HG03095 (cell line): Measurements from ENCODE around the gene INTS1.

Experiments
- ATAC-seq: cut with Tn5 transposase; IDR thresholded peaks from one replicate; pipeline ENCODE4 v1.9.1; 2021; ENCODE audit warnings: moderate library complexity; ENCODE audit not compliant: unreplicated experiment

INTS1 gene

GRCh38 chr7:1492221-1492620, 12.0 kb downstream of the INTS1 start:
- no peak for ATAC-seq

DNA sequence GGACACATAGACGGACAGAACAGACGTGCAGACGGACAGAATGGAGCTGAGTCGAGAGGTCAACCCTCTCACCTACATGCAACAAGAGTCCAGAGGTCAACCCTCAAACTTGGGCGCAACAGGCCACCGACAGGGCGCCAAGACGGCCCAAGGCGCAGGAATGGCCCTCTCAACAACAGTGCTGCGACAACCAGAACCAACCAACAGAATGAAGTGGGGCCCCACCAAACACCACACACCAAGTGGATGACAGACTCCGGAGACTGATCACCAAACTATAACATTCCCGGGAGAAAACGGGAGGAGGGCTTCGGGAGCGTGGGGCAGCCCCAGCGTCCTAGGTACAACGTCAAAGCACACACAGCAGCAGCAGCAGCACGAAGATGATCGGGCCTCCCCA, 13.4 kb downstream of the INTS1 start:
- no peak for ATAC-seq

DNA sequence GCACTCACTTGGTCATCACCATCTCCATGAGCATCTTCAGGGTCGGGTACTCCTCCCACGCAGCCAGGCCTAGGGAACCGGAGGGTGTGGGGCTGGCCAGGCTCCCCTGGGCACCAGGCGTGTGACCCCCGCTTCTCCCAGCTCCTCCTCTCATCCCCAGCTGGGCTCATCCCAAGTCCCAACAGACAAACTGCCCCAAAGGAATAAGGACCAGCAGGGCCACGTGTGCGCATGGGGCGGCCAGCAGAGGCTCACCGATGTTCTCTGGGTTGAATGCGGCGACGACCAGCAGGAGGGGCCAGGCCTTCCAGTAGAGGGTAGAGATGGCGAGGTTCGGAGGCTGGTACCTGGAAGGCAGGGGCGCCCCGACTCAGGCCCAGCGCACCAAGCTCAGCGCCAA, 14.9 kb downstream of the INTS1 start:
- ATAC-seq = no peak

- ATAC-seq = no peak
Measured at GRCh38 chr7:1488016-1488415, 16.2 kb downstream of the INTS1 start.

DNA sequence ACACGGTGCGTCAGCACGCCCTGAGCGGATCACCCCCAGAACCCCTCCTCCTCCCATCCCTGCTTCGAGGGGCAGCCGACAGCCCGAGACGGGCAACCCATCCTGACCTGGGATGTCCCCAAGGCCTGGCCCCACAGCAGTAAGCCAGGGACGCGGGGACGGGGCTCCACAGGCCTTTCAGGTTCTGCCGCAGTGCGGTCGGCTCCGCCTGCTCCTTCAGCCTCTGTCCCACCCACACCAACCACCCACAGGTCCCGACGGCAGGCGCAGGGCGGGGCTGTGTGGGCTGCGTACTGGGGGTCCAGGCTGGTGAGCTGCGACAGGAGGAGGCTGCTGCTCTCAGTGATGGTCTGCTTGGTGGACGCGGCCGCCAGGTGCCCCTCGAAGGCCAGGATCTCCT, 16.7 kb downstream of the INTS1 start:
- ATAC-seq = no peak

- ATAC-seq = no peak
Measured at GRCh38 chr7:1486571-1486970, 17.6 kb downstream of the INTS1 start.

- no peak for ATAC-seq
Measured at GRCh38 chr7:1485156-1485555, 19.0 kb downstream of the INTS1 start.

- ATAC-seq = no peak
Measured at GRCh38 chr7:1484569-1484968, 19.6 kb downstream of the INTS1 start.

- ATAC-seq = no peak
Measured at GRCh38 chr7:1483536-1484505, 20.4 kb downstream of the INTS1 start.

DNA sequence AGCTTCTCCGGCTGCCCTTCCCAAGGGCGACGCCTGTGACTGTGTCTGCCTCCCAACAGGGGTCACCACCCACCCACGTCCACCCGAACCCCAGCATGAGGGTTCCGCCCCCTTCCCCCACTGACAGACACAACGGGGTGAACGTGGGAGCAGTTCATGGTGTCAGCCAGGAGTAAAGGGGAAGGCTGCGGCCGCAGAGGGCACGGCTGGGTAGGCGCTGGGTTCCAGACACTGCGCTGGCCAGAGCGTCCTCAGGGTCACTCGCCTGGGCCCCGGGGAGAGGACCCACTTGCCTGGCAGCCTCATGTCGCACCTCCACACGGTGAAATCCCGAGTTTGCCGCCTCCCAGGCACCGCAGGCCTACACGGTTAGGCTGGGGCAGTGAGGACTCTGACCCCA, 21.1 kb downstream of the INTS1 start:
- no peak for ATAC-seq

- ATAC-seq = no peak
Measured at GRCh38 chr7:1481300-1481699, 22.9 kb downstream of the INTS1 start.

GRCh38 chr7:1480670-1481069, 23.5 kb downstream of the INTS1 start:
- ATAC-seq = no peak

- ATAC-seq = no peak
Measured at GRCh38 chr7:1479287-1479686, 24.9 kb downstream of the INTS1 start.

DNA sequence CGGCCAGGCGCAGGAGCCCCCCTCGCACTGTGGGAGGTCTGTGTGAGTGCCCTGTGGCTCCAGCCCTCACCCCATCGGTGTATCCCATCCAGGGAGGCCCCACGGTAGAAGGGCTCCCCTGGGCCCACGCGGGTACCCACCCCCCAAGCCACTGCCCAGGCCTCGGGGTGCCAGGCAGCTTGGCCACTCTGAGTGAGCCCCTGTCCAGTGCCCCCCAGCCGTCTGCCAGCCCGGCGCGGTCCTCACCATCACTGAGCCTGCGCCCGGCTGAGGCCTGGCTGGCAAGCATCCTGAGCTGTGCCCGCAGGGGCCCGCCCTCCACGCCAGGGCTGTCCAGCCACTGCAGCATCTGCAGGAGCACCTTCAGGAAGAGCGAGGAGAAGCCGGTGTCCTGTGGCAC, 25.7 kb downstream of the INTS1 start:
- no peak for ATAC-seq

DNA sequence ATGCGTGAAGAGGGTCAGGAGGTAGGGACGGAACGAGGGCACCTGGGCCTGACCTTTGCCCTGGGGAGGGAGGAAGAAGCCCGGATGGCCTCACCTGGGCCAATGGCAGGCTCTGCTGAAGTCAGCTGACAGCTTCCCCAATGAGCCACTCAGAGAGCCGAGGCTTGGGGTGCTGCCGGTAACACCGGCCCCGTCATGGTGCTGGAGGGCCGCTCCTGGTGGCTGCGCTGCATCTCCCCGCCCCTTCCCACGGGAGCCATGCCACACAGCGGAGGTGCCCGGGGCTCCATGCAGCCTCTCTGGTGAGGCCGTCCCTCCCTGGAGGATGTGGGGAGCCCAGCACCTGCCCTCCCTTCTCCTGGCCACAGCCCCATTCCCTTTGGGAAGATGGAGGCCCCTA, 27.3 kb downstream of the INTS1 start:
- ATAC-seq = no peak

DNA sequence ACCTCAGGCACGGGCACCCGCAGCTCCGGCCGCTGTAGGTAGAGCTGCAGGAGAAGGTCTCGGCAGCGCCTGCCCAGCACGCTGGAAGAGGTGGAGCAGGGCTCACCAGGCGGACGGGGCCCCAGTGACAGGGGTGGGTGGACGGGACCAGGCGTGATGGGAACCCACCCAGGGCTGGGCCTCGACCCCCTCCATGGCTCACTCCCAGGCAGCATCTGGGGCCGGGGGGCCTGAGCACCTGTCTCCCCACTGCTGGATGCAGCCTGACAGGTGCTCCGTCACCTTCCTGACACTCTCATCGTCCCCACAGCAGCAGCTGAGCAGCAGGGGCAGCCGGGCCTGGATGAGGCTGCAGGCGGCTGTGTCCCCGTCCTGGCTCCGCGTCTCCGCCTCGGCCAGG, 28.2 kb downstream of the INTS1 start:
- ATAC-seq = no peak

- no peak for ATAC-seq
Measured at GRCh38 chr7:1475393-1475792, 28.8 kb downstream of the INTS1 start.

DNA sequence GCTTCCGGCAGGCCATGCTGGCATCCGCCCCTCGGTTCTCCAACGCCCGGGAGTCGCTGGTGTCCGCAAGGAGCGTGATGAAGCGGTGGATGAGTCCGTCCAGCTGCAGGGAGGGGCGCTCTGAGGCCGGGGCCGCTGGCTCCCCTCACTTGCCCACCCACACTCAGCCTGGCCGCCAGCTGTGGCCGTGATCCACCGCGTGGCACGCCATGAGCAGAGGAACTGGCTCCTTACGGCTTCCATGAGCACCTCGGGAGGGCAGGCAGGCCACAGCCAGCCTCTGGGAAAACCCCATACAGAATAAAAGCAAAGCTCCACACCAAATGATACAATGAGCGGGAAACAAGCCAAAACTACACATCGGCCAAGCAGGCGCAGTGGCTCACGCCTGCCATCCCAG, 29.5 kb downstream of the INTS1 start:
- ATAC-seq = no peak

GRCh38 chr7:1473864-1474512, 30.2 kb downstream of the INTS1 start:
- ATAC-seq = no peak

GRCh38 chr7:1470901-1471300, 33.3 kb downstream of the INTS1 start:
- ATAC-seq = no peak

GRCh38 chr7:1468643-1469298, 35.4 kb downstream of the INTS1 start:
- no peak for ATAC-seq

- no peak for ATAC-seq
Measured at GRCh38 chr7:1468203-1468602, 36.0 kb downstream of the INTS1 start.
